GM12892 (cell line): ENCODE results near the gene DLG3.

Experiments used
- POLR2A ChIP-seq: IDR thresholded peaks from 2 replicates; pipeline ENCODE4 v1.6.1; 2011; ENCODE audit warnings: low read depth, low read length, control low read depth
- POLR2AphosphoS5 ChIP-seq: IDR thresholded peaks from 2 replicates; pipeline ENCODE4 v1.6.1; 2011; ENCODE audit warnings: low read depth, low read length, control low read depth
- TAF1 ChIP-seq: IDR thresholded peaks from 2 replicates; pipeline ENCODE4 v1.6.1; 2011; ENCODE audit warnings: low read depth, mild to moderate bottlenecking, control low read depth, low read length, borderline replicate concordance

GRCh38 chrX:70424801-70425200, 19.8 kb upstream of the DLG3 start:
- TF ChIP-seq TAF1 (no peak), POLR2A (no peak), POLR2AphosphoS5 (no peak)
